DMS114 treated with DMSO at 0.1 percent for 48 hours (cell line): ENCODE measurements around the gene FRYL.

Experiments used
- DNase-seq: peaks from one replicate; lab custom pipeline; 2025; ENCODE audit not compliant: unreplicated experiment; lab: John Stamatoyannopoulos, UW

The FRYL gene

GRCh38 chr4:48634688-48635308 is 145.3 kb downstream of the FRYL start:
- no peak for DNase-seq

DNA sequence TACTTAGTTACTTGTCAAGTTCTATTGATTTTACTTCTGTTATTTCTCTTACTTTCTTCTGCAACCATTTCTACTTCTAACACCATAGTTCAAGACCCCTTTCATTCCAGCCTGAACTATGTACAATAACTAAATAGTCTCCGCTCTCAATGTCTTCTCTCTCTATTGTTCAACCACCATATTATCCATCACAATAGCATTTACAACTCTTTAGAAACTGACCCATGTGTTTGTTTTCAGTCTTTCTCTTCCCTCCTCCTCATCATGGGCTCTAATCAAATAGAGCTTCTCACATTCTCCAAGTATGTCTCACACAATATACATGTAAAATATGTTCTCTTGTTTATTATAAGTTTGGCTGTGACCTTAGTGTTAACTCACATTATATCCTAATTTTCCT is 146.4 kb downstream of the FRYL start:
- no peak for DNase-seq

DNA sequence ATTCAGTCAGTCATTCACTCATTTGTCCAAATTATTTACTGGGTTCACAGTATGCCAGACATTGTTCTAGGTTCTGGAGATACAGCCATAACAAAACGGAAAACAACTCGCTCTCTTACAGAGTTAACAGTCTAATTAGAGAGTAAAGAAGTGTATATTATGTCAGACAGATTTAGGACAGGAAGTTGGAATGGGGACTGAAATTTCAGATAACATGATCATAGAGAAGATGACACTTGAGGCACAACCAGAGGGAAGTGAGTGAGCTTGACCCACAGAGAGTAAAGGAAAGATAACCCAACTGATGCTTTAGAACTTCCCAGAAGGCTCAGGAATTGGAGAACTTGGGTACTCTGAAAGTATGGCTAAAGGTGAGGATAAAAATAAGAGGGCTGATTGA is 150.6 kb downstream of the FRYL start:
- no peak for DNase-seq

- no peak for DNase-seq
Measured at GRCh38 chr4:48623182-48623780, 156.8 kb downstream of the FRYL start.

- no peak for DNase-seq
Measured at GRCh38 chr4:48620831-48621230, 159.2 kb downstream of the FRYL start.

GRCh38 chr4:48620093-48620492 is 160.0 kb downstream of the FRYL start:
- no peak for DNase-seq

- no peak for DNase-seq
Measured at GRCh38 chr4:48604527-48604926, 175.6 kb downstream of the FRYL start.

DNA sequence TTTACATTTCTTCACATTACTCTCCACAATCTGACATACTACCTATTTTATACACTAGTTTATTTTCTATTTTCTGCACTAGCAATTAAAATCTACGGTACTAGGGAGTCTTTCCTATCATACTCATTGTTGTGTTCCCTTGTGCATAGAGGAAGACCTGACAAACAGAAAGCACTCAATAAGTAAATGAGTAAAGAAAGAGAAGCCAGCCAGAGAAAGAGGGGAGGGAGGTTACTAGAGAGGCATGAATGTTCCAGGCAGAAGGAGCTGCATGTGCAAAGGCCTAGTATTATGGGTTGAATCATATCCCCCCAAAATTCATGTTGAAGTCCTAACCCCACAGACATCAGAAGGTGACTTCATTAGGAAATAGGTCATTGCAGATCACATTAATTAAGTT is 176.0 kb downstream of the FRYL start:
- no peak for DNase-seq

- DNase-seq = no peak
Measured at GRCh38 chr4:48603366-48604003, 176.6 kb downstream of the FRYL start.

GRCh38 chr4:48602763-48603162 is 177.3 kb downstream of the FRYL start:
- no peak for DNase-seq

DNA sequence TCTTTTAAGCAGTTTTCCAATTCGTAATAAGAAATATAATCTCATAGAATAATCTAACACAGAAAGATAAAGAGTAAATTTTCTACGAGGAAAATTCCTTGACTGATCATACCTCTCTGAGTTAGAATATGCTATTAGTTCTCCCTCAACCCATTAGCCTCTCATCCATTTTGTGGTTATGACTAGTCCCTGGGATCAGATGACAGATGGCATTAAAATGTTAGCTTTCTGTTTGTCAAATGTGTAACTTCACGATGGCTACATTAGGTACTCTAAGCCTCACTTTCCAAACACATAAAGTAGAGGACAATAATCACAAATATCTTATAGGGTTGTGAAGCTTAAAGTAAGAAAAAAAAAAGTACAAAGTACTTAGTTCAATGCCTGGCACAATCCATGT is 177.9 kb downstream of the FRYL start:
- no peak for DNase-seq

- no peak for DNase-seq
Measured at GRCh38 chr4:48596336-48596735, 183.7 kb downstream of the FRYL start.

DNA sequence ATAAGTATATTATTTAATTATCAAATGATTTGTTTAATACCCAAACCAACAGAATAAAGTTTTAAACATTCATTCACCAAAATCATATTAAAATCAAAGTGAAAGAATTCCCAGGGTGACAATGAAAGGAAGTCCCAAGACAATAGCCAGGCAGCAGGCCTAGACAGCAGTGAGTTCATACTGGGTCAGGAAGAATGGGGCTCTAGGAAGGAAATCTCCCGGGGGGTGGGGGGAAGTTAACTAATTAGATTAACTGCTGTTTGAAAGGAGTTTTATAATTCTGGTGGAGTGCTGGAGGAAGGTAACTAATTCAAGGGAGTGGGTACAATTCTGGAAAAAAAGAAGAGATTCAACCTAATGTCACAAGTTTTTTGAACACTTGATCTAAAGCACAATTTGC is 185.9 kb downstream of the FRYL start:
- no peak for DNase-seq

GRCh38 chr4:48591372-48591771 is 188.7 kb downstream of the FRYL start:
- no peak for DNase-seq

DNA sequence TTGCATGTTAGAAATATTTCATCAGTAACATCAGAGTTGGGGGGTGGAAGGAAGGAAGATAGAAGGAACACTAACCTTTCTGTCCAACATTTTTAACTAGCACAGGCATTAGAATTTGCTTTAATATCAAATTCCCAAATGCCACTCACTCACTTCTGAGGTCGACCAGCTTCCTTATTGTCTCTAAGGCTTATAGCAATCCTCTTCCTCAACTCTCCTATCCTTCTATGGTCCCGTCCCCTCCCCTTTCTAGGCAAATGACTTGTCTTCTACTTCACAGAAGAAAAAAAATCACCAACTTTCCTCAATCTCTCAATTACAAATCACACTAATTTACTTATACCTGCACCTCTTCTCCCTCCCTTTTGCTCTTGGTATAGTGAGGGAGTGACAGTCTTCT is 189.2 kb downstream of the FRYL start:
- DNase-seq = no peak

DNA sequence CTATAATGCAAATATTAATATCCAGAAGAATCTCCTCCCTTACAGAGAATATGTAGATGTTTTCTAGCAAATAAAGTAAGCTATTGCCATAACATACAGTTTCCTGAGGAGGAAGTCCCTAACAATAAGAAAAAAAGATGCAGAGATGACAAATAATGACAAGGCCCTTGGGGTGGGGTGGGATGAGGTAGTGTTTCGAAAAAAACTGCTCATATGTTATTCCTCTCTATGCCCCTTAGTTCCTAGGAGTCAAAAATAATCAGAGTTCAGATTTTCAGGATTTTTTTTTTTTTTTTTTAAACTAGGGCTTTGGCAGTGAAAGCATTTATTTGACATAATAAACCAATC is 191.0 kb downstream of the FRYL start:
- DNase-seq = no peak

- DNase-seq = no peak
Measured at GRCh38 chr4:48588230-48589097, 191.6 kb downstream of the FRYL start.

- DNase-seq = no peak
Measured at GRCh38 chr4:48585401-48585800, 194.7 kb downstream of the FRYL start.

- peak; percentile 26 for DNase-seq
Measured at GRCh38 chr4:48578132-48578968, 201.7 kb downstream of the FRYL start.

GRCh38 chr4:48575964-48576363 is 204.1 kb downstream of the FRYL start:
- no peak for DNase-seq

DNA sequence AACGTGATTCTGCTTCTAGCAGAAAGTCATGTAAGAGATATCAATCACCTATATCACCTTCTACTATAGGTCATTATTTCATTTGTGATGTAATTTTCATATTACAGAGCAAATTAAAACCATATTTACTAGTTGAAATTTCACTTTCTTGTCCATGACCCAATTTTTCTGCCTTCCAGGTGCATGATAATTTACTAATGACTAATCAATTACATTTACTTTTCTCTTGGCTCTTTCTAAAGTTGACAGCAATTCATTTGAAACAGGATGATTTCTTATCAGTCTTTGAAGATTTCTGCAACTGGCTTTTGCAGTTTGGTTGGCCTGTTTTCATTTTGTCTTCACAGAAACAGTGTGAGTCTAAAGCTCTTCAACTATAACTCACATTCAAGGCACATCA is 208.6 kb downstream of the FRYL start:
- no peak for DNase-seq
